Measurements from ENCODE around the gene TSPYL1.
A peak's percentile ranks its signal among the peaks of the same experiment; 100 is the strongest.
"Not testable (repeated sequence)": the region's sequence is repeated elsewhere in the genome, so short reads cannot be mapped to it uniquely, and the experiment has no call there.

Gene TSPYL1

DNA sequence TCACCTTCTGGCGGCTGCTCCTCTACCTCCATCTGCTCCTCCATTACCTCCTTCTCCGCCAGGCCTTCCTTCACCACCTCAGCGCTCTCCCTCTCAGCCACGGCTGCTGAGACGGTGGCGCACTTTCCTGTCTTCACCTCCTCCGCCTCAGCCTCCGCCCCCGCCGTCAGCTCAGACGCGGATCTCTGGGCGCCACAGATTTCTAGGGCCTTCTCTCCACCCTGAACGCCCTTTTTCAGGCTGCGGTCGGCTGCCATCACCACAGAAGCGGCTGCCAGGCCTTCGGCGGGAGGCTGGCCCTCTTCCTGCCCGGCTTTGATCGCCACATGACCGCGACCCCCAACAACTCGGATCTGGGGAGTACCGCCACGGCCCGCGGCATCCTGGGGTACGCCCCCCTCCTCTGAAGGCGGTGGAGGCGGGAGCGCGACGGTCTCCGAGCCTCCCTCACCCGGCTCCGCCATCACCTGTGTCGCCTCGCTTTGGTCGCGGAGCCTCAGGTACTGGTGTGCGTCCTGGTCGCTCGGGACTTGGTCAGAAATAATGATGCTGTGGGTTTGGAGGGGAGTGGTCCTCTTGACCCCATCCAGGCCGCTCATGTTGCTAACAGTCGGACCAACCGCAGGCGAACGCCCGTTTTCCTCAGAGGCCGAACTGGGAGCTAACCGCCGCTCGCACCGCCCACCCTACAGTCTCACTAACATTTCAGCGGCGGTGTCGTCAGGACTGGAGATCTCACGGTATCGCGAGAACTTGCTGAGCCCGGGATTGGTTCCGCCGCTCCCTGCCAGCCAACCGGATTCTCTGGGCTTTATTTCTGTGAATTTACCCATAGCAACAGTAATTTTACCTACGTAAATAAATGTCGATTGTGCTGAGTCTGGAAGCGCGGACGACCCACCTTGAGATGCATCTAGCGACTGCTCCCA lies at the start of gene TSPYL1:
TSPYL1 (minus strand) TSS at position 699 of the 929 bp plus-strand sequence; CDS start at position 599, 100 bp downstream.
- Histone ChIP-seq H3K9me3 (ENCODE audit: low read length) (peaks cover 3% of the 10 kb centered on the region), H3K4me1 (ENCODE audit: insufficient read depth, low read length) (peaks cover 35% of the 10 kb centered on the region), H3K36me3 (ENCODE audit: insufficient read depth, low read length) (peaks cover 14% of the 10 kb centered on the region), H3K4me3 (ENCODE audit: low read length) (peak within 1 kb of the TSS; percentile 87), H2AFZ (ENCODE audit: low read depth, low read length) (peak within 1 kb of the TSS; percentile 93), H3K27me3 (ENCODE audit: insufficient read depth, low read length) (no peaks in the 10 kb centered on the region)

- Histone ChIP-seq H3K36me3 (ENCODE audit: insufficient read depth, low read length) (no peaks in the 10 kb centered on the region), H3K4me3 (ENCODE audit: low read length) (no peak overlapping the region), H3K4me1 (ENCODE audit: insufficient read depth, low read length) (peaks cover 19% of the 10 kb centered on the region), H3K27me3 (ENCODE audit: insufficient read depth, low read length) (no peaks in the 10 kb centered on the region), H2AFZ (ENCODE audit: low read depth, low read length) (no peak overlapping the region), H3K9me3 (ENCODE audit: low read length) (no peaks in the 10 kb centered on the region)
These were observed 49.4 kb upstream of the TSPYL1 start for GRCh38 chr6:116329156-116329555.

GRCh38 chr6:116328528-116328903 lies 48.8 kb upstream of the TSPYL1 start:
- no peaks in the 10 kb centered on the region for H3K9me3 ChIP-seq (ENCODE audit: low read length)
- no peaks in the 10 kb centered on the region for H3K36me3 ChIP-seq (ENCODE audit: insufficient read depth, low read length)
- no peak overlapping the region for H3K4me3 ChIP-seq (ENCODE audit: low read length)
- no peak overlapping the region for H2AFZ ChIP-seq (ENCODE audit: low read depth, low read length)
- peaks cover 19% of the 10 kb centered on the region for H3K4me1 ChIP-seq (ENCODE audit: insufficient read depth, low read length)
- H3K27me3 ChIP-seq (ENCODE audit: insufficient read depth, low read length): no peaks in the 10 kb centered on the region

GRCh38 chr6:116327803-116328527 lies 48.2 kb upstream of the TSPYL1 start:
- Histone ChIP-seq H3K4me1 (ENCODE audit: insufficient read depth, low read length) (peaks cover 19% of the 10 kb centered on the region), H3K27me3 (ENCODE audit: insufficient read depth, low read length) (no peaks in the 10 kb centered on the region), H3K9me3 (ENCODE audit: low read length) (no peaks in the 10 kb centered on the region)

DNA sequence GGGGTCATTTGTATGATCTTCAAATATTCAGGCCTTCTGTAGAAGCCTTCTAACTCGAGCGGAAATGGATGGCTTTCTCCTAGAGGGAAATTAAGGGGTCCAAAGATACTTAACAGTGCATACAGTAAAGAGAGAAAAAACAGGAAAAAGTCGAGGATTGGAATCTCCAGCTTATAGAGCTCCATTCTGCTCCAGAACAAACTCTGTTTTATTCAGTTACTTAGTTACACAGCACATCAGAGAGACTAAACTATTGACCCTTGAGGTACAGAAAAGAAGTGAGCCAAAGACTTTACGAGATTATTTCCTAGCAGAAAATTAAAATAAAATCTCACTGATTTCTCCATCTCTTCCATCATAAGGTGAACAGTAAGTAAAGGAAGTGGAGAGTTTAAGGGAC lies 47.3 kb upstream of the TSPYL1 start:
- Histone ChIP-seq H3K9me3 (ENCODE audit: low read length) (no peaks in the 10 kb centered on the region), H3K27me3 (ENCODE audit: insufficient read depth, low read length) (no peaks in the 10 kb centered on the region), H3K4me1 (ENCODE audit: insufficient read depth, low read length) (peaks cover 19% of the 10 kb centered on the region), H3K36me3 (ENCODE audit: insufficient read depth, low read length) (no peaks in the 10 kb centered on the region), H3K4me3 (ENCODE audit: low read length) (no peak overlapping the region), H2AFZ (ENCODE audit: low read depth, low read length) (no peak overlapping the region)

More at GRCh38 chr6:116327803-116328527, 48.2 kb upstream of the TSPYL1 start:
- no peak overlapping the region for H3K4me3 ChIP-seq (ENCODE audit: low read length)
- H3K36me3 ChIP-seq (ENCODE audit: insufficient read depth, low read length): no peaks in the 10 kb centered on the region
- H2AFZ ChIP-seq (ENCODE audit: low read depth, low read length): no peak overlapping the region

- H3K4me3 ChIP-seq (ENCODE audit: low read length): no peak overlapping the region
These were observed 46.5 kb upstream of the TSPYL1 start for GRCh38 chr6:116326181-116326671.

GRCh38 chr6:116325634-116326132 lies 46.0 kb upstream of the TSPYL1 start:
- not testable (repeated sequence) for H3K27me3 ChIP-seq (ENCODE audit: insufficient read depth, low read length); H3K36me3 ChIP-seq (ENCODE audit: insufficient read depth, low read length); H3K9me3 ChIP-seq (ENCODE audit: low read length); H2AFZ ChIP-seq (ENCODE audit: low read depth, low read length); H3K4me3 ChIP-seq (ENCODE audit: low read length)
- H3K4me1 ChIP-seq (ENCODE audit: insufficient read depth, low read length): peaks cover 19% of the 10 kb centered on the region

More at GRCh38 chr6:116326181-116326671, 46.5 kb upstream of the TSPYL1 start:
- no peaks in the 10 kb centered on the region for H3K36me3 ChIP-seq (ENCODE audit: insufficient read depth, low read length)
- no peak overlapping the region for H2AFZ ChIP-seq (ENCODE audit: low read depth, low read length)
- no peaks in the 10 kb centered on the region for H3K9me3 ChIP-seq (ENCODE audit: low read length)
- H3K27me3 ChIP-seq (ENCODE audit: insufficient read depth, low read length): no peaks in the 10 kb centered on the region
- peaks cover 19% of the 10 kb centered on the region for H3K4me1 ChIP-seq (ENCODE audit: insufficient read depth, low read length)

DNA sequence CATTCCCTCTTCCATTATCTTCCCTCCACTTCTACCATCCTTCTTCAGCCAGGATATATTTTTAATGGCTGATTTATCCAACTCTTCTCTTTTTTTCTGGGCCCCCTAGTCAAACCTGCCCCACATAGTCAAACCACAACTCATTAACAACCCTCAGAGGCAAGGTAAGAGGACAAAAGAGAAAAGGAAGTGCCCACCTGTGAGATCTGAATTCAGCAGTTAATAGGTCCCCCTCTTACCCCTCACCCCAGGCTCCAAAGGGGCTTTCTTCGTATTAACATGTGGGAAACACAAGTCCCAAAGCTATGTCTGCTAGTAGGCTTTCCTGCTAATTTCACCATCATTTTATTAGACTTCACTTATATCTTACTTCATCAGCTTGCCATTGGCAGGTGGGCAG lies 44.1 kb upstream of the TSPYL1 start:
- Histone ChIP-seq H3K4me3 (ENCODE audit: low read length) (no peak overlapping the region), H3K4me1 (ENCODE audit: insufficient read depth, low read length) (peaks cover 19% of the 10 kb centered on the region), H3K27me3 (ENCODE audit: insufficient read depth, low read length) (no peaks in the 10 kb centered on the region), H3K36me3 (ENCODE audit: insufficient read depth, low read length) (no peaks in the 10 kb centered on the region), H3K9me3 (ENCODE audit: low read length) (peaks cover 1% of the 10 kb centered on the region), H2AFZ (ENCODE audit: low read depth, low read length) (no peak overlapping the region)

- H3K4me1 ChIP-seq (ENCODE audit: insufficient read depth, low read length); H3K27me3 ChIP-seq (ENCODE audit: insufficient read depth, low read length); H3K9me3 ChIP-seq (ENCODE audit: low read length); H3K4me3 ChIP-seq (ENCODE audit: low read length); H2AFZ ChIP-seq (ENCODE audit: low read depth, low read length); H3K36me3 ChIP-seq (ENCODE audit: insufficient read depth, low read length): not testable (repeated sequence)
These were observed 42.2 kb upstream of the TSPYL1 start for GRCh38 chr6:116321933-116322332.

DNA sequence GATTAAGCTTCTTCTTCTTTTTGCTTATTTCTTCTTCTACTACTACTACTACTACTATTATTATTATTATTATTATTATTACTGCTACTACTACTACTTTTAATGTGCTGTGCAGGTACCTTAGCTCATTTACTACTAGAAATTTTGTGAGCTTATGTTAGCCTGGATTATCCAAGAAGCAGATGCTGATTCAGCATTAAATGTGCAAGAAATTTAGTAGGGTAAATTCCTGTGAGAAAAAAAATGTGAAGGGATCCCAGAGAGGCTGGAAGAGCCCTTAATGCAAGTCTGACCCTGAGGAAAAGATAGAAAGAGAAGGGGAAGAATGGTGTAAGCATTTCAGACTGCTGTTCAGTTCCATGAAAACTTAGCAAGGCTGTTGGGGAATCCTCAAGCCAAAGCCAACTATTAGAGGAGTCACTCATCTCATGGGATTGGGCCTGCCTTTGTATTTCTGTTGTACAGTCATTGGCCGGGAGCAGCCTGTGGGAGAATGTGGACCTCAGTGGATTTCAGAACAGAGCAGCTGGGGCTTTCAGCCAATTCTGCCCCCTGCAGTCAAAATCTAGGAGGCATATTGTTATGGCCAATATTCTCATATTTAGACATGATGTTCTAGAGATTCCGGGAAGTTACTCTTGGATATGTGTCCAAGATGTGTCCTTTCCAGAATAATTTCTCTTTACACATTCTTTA lies 37.2 kb upstream of the TSPYL1 start:
- no peaks in the 10 kb centered on the region for H3K36me3 ChIP-seq (ENCODE audit: insufficient read depth, low read length)

GRCh38 chr6:116314878-116315277 lies 35.1 kb upstream of the TSPYL1 start:
- no peak overlapping the region for H3K4me3 ChIP-seq (ENCODE audit: low read length)
- no peak overlapping the region for H2AFZ ChIP-seq (ENCODE audit: low read depth, low read length)
- H3K9me3 ChIP-seq (ENCODE audit: low read length): no peaks in the 10 kb centered on the region

More for the DNA sequence above, 37.2 kb upstream of the TSPYL1 start:
- Histone ChIP-seq H3K4me3 (ENCODE audit: low read length) (no peak overlapping the region), H3K27me3 (ENCODE audit: insufficient read depth, low read length) (no peaks in the 10 kb centered on the region), H3K9me3 (ENCODE audit: low read length) (peaks cover 1% of the 10 kb centered on the region), H3K4me1 (ENCODE audit: insufficient read depth, low read length) (no peaks in the 10 kb centered on the region), H2AFZ (ENCODE audit: low read depth, low read length) (no peak overlapping the region)

DNA sequence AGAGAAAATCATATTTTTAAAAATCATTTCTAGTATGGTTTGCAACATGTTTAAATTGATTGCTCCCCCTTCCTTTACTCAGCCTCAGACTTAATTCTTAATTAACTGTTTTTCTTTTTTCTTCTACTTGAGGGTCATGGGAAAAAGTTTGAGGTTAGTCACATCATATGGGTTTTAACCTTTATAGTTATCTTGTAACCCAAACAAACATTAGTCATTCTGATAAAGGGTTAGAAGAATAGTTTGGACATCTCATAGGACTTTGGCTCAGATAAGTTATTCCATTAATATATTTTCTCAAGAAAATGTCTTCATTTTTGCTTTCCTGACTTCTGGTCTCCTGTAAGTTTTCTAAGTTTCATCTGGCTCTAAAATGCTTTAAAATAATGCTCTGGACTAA lies 34.5 kb upstream of the TSPYL1 start:
- no peaks in the 10 kb centered on the region for H3K36me3 ChIP-seq (ENCODE audit: insufficient read depth, low read length)

More at GRCh38 chr6:116314878-116315277, 35.1 kb upstream of the TSPYL1 start:
- Histone ChIP-seq H3K36me3 (ENCODE audit: insufficient read depth, low read length) (no peaks in the 10 kb centered on the region), H3K27me3 (ENCODE audit: insufficient read depth, low read length) (no peaks in the 10 kb centered on the region), H3K4me1 (ENCODE audit: insufficient read depth, low read length) (no peaks in the 10 kb centered on the region)

More for the DNA sequence above, 34.5 kb upstream of the TSPYL1 start:
- H3K4me1 ChIP-seq (ENCODE audit: insufficient read depth, low read length): no peaks in the 10 kb centered on the region
- H2AFZ ChIP-seq (ENCODE audit: low read depth, low read length): no peak overlapping the region
- no peaks in the 10 kb centered on the region for H3K27me3 ChIP-seq (ENCODE audit: insufficient read depth, low read length)
- no peaks in the 10 kb centered on the region for H3K9me3 ChIP-seq (ENCODE audit: low read length)
- no peak overlapping the region for H3K4me3 ChIP-seq (ENCODE audit: low read length)

All from neuron (in vitro differentiated cells).